K562 (cell line): Measurements from ENCODE around the gene POU3F1. TPM values are rescaled to one million over a fixed set of nuclear protein-coding genes. Genes with fewer than 3 reads are reported as not detected.

Experiments
- ATAC-seq: fragments of 200-7000 bp; cut with Tn5 transposase; 3 replicates; pipeline ENCODE4 v1.9.1; 2020; ENCODE audit warnings: moderate library complexity
- BruUV-seq: library from RNA; stranded (reverse); fragments of 400-500 nt; replicated peaks from 2 replicates; lab custom pipeline; 2021; lab: Mats Ljungman, UMichigan
- CTCF ChIA-PET: fragments of 300-600 bp; formaldehyde crosslinking; extraction: SDS; loops from one replicate; lab custom pipeline; 2021; ENCODE audit warnings: low intra/inter-chr PET ratio; lab: Yijun Ruan, JAX
- POLR2A ChIA-PET: fragments of 300-600, 350-650 bp; sonication (Branson Sonifier 250); formaldehyde crosslinking; extraction: SDS; loops from one replicate; lab custom pipeline; 2021; ENCODE audit warnings: antibody characterized with exemption, inconsistent platforms; lab: Yijun Ruan, JAX
- DNase-seq, 4 experiments: peaks; one replicate each; pipeline versions ENCODE4 v3.0.0 to v3.0.0-alpha.2; 2011 to 2018; ENCODE audit warnings: low spot score in 3 of 4, mixed read lengths in 3 of 4; ENCODE audit errors: extremely low read depth in 1 of 4
- FAIRE-seq: peaks from 2 replicates; lab custom pipeline; 2011; peaks lifted over from hg19 to GRCh38; lab: Jason Lieb, UNC
- H2AFZ ChIP-seq: 2 replicates; pipeline ENCODE4 v1.6.0; 2011; ENCODE audit warnings: low read depth, low read length, control low read depth, inconsistent platforms
- H3K27ac ChIP-seq: fragments of 200-600 bp; 3 replicates; pipeline ENCODE4 v1.8.0; 2011; ENCODE audit warnings: low read depth, mild to moderate bottlenecking, control low read depth, inconsistent platforms, low read length, moderate library complexity, mixed read lengths; ENCODE audit errors: extremely low read depth
- H3K27me3 ChIP-seq, 2 experiments: fragments of 300-600 bp in 1 of 2; 2 replicates in 1 of 2; 3 replicates in 1 of 2; pipeline versions ENCODE4 v1.6.0 to v1.8.0; 2011; ENCODE audit warnings: inconsistent platforms in 2 of 2, low read length in 2 of 2, mild to moderate bottlenecking in 1 of 2, mixed read lengths in 1 of 2, moderate library complexity in 1 of 2; ENCODE audit not compliant: control insufficient read depth in 2 of 2, insufficient read depth in 2 of 2
- H3K36me3 ChIP-seq: fragments of 300-600 bp; 3 replicates; pipeline ENCODE4 v1.8.0; 2011; ENCODE audit warnings: mild to moderate bottlenecking, low read length, inconsistent platforms; ENCODE audit not compliant: control insufficient read depth, insufficient read depth
- H3K4me1 ChIP-seq, 2 experiments: fragments of 200-600 bp in 1 of 2; replicated peaks in 1 of 2; 2 replicates in 1 of 2; 3 replicates in 1 of 2; pipeline versions ENCODE4 v1.5.1 to v1.8.0; 2011; ENCODE audit warnings: inconsistent platforms in 2 of 2, low read length in 2 of 2, mild to moderate bottlenecking in 1 of 2, mixed read lengths in 1 of 2, moderate library complexity in 1 of 2; ENCODE audit not compliant: control insufficient read depth in 2 of 2, insufficient read depth in 2 of 2
- H3K4me2 ChIP-seq: 2 replicates; pipeline ENCODE4 v1.6.1; 2011; ENCODE audit warnings: low read length, control low read depth, inconsistent platforms, mixed read lengths; ENCODE audit not compliant: insufficient read depth
- H3K4me3 ChIP-seq: fragments of 200-600 bp; sonication (generic), shearing (Covaris generic); 2 replicates; pipeline ENCODE4 v1.5.1; 2016; ENCODE audit warnings: control low read depth, inconsistent platforms
- H3K79me2 ChIP-seq: fragments of 200-600 bp; 3 replicates; pipeline ENCODE4 v1.8.0; 2011; ENCODE audit warnings: low read length, inconsistent platforms; ENCODE audit not compliant: control insufficient read depth, insufficient read depth
- H3K9ac ChIP-seq, 2 experiments: 2 replicates each; pipeline versions ENCODE4 v1.6.0 to v1.6.1; 2011; ENCODE audit warnings: low read depth in 2 of 2, low read length in 2 of 2, control low read depth in 1 of 2, inconsistent platforms in 1 of 2, mild to moderate bottlenecking in 1 of 2, mixed read lengths in 1 of 2; ENCODE audit not compliant: insufficient read depth in 1 of 2
- H3K9me1 ChIP-seq: one replicate; pipeline ENCODE4 v1.6.0; 2011; ENCODE audit warnings: inconsistent platforms, mild to moderate bottlenecking, low read length, moderate library complexity; ENCODE audit not compliant: control insufficient read depth, insufficient read depth
- H3K9me3 ChIP-seq: replicated peaks from 2 replicates; pipeline ENCODE4 v1.5.1; 2011; ENCODE audit warnings: low read depth, low read length, inconsistent platforms; ENCODE audit not compliant: control insufficient read depth, insufficient read depth
- H4K20me1 ChIP-seq: replicated peaks from 2 replicates; pipeline ENCODE4 v1.6.1; 2011; ENCODE audit warnings: low read length, inconsistent platforms, mixed read lengths; ENCODE audit not compliant: control insufficient read depth, insufficient read depth
- DPF2 ChIP-seq: fragments of 450-650 bp; IDR thresholded peaks from 2 replicates; pipeline ENCODE4 v1.6.1; 2016
- GATAD2B ChIP-seq: fragments of 450-650 bp; IDR thresholded peaks from 2 replicates; pipeline ENCODE4 v1.6.1; 2017; ENCODE audit warnings: mild to moderate bottlenecking, borderline replicate concordance
- KLF1 ChIP-seq: fragments of 450-650 bp; IDR thresholded peaks from 2 replicates; pipeline ENCODE4 v1.6.1; 2016; ENCODE audit warnings: missing genetic modification characterization, missing compliant biosample characterization
- ZNF12 ChIP-seq: sonication (generic); formaldehyde crosslinking; IDR thresholded peaks from 2 replicates; pipeline ENCODE4 v1.4.0; 2020; ENCODE audit warnings: mild to moderate bottlenecking, missing genetic modification reagents
- ZNF57 ChIP-seq: fragments of 450-650 bp; formaldehyde crosslinking; IDR thresholded peaks from 2 replicates; pipeline ENCODE4 v1.4.0; 2020; ENCODE audit warnings: mild to moderate bottlenecking, moderate library complexity
- WGBS: fragments of 100-300 bp; shearing (Covaris generic); methylation state at CpG from one replicate; pipeline ENCODE4 v1.1.6; 2016; ENCODE audit warnings: low coverage, mixed read lengths; ENCODE audit not compliant: insufficient coverage; ENCODE audit errors: missing lambda C conversion rate; 5-methylcytosine and 5-hydroxymethylcytosine counted together
- in situ Hi-C: fragments of 300-500 bp; cut with MboI; formaldehyde crosslinking; loops from 4 replicates; pipeline ENCODE4 v1.15.0; 2018; ENCODE audit warnings: inconsistent platforms, mixed read lengths
- intact Hi-C: fragments of 100-400 bp; cut with micrococcal nuclease; formaldehyde crosslinking; loops from 2 replicates; pipeline ENCODE4 v1.14.2; 2022
- polyA plus RNA-seq, 8 experiments: library from polyadenylated mRNA; depleted of rRNA in 4 of 8; stranded (reverse) in 5 of 8; unstranded in 3 of 8; fragments of >200 nt; fragmentation: Nextera tagmentation in 2 of 8; fragmentation: Illumina TruSeq in 1 of 8; extraction: Ambion mirVana in 2 of 8; extraction: Trizol in 1 of 8; gene quantifications; 2 replicates each; pipeline versions ENCODE4 v1.2.1 to v1.2.3, GENCODE V29; 2011 to 2014; ENCODE audit warnings: inconsistent platforms in 1 of 8, missing spikeins in 1 of 8
- total RNA-seq, 7 experiments: library from RNA; depleted of rRNA in 6 of 7; stranded (reverse); fragments of >200 nt in 6 of 7; fragmentation: Illumina TruSeq in 2 of 7; extraction: Trizol in 2 of 7; gene quantifications; 2 replicates each; pipeline versions ENCODE4 v1.2.1 to v1.2.3, GENCODE V29; 2011 to 2021; ENCODE audit warnings: low replicate concordance in 1 of 7
- TF ChIP-seq, protein P1 (sequence below), 2 experiments: fragments of 450-650 bp; IDR thresholded peaks; 2 replicates each; pipeline ENCODE4 v1.6.1; 2018; ENCODE audit warnings: mild to moderate bottlenecking in 2 of 2, low read depth in 1 of 2; ENCODE audit not compliant: partially characterized antibody in 2 of 2

The POU3F1 gene
- total and polyA plus RNA-seq, 9 of the 15 experiments (the other 6 are each of a cell fraction or from before 2014, with no cell fraction given), result 0.09 TPM; not detected in 8

DNA sequence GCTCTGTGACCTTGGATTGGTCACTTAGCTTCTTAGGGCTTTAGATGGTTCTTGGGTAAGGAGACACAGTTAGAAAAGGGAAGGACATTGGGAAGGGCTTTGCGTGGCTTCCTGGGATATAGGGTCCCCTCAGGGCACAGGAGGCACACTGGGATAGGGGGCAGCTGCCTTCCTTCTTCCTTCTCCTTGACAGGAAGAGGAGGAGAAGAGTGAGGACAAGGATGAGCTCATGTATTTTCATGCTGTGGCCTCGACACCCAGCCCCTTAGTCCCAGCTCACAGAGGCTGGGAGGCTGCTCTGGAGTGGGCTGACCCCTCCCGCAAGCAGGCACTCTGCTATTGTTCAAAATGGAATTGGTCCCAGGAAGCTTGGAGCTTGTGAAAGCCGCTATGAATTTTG is 45.7 kb upstream of the POU3F1 start:
- H3K4me2 ChIP-seq, result no peak overlapping the region
- H3K79me2 ChIP-seq, result no peaks in the 10 kb centered on the region
- no peak overlapping the region for H3K9ac ChIP-seq
- no peak for FAIRE-seq
- CTCF ChIA-PET, result no interaction called here
- POLR2A ChIA-PET, result interaction anchor here (0.6 to 1.3 kb wide), 7 partner anchors 10 to 694 kb away, joined by 3 to 6 read pairs (median 3); no protein-coding TSS in a partner anchor
- H3K27me3 ChIP-seq, result peaks cover 42 to 71% of the 10 kb centered on the region in 2 experiments
- H3K4me3 ChIP-seq, result no peak overlapping the region
- no peak for TF ChIP-seq GATAD2B
- TF ChIP-seq DPF2, result no peak
- TF ChIP-seq ZNF57 (CRISPR knock-in tag), result no peak
- TF ChIP-seq KLF1 (tag), result no peak
- no peak for TF ChIP-seq ZNF12 (CRISPR knock-in tag)
- TF ChIP-seq, protein P1, sequence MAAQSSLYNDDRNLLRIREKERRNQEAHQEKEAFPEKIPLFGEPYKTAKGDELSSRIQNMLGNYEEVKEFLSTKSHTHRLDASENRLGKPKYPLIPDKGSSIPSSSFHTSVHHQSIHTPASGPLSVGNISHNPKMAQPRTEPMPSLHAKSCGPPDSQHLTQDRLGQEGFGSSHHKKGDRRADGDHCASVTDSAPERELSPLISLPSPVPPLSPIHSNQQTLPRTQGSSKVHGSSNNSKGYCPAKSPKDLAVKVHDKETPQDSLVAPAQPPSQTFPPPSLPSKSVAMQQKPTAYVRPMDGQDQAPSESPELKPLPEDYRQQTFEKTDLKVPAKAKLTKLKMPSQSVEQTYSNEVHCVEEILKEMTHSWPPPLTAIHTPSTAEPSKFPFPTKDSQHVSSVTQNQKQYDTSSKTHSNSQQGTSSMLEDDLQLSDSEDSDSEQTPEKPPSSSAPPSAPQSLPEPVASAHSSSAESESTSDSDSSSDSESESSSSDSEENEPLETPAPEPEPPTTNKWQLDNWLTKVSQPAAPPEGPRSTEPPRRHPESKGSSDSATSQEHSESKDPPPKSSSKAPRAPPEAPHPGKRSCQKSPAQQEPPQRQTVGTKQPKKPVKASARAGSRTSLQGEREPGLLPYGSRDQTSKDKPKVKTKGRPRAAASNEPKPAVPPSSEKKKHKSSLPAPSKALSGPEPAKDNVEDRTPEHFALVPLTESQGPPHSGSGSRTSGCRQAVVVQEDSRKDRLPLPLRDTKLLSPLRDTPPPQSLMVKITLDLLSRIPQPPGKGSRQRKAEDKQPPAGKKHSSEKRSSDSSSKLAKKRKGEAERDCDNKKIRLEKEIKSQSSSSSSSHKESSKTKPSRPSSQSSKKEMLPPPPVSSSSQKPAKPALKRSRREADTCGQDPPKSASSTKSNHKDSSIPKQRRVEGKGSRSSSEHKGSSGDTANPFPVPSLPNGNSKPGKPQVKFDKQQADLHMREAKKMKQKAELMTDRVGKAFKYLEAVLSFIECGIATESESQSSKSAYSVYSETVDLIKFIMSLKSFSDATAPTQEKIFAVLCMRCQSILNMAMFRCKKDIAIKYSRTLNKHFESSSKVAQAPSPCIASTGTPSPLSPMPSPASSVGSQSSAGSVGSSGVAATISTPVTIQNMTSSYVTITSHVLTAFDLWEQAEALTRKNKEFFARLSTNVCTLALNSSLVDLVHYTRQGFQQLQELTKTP (IDR thresholded peaks at IDR 0.05; ENCODE audit: low read depth in 1 of 2, partially characterized antibody in 2 of 2), result no peak
- intact Hi-C loops (no loop called here), in situ Hi-C loops (no loop called here)
- H3K9me3 ChIP-seq, result no peaks in the 10 kb centered on the region
- peaks cover 0 to 2% of the 10 kb centered on the region in 2 experiments; a peak in 1 of 5 replicates for H3K4me1 ChIP-seq
- WGBS, result 3% methylated on average over 4 of the region's 4 CpGs
- no peaks in the 10 kb centered on the region for H3K36me3 ChIP-seq
- no TSS peak for BruUV-seq
- ATAC-seq, result no peak
- H2AFZ ChIP-seq, result no peak overlapping the region
- H3K27ac ChIP-seq, result no peak overlapping the region
- DNase-seq, result no peak
- peaks cover 10% of the 10 kb centered on the region; the same call in 1 of the 2 replicates for H4K20me1 ChIP-seq
- H3K9me1 ChIP-seq, result no peaks in the 10 kb centered on the region
